ENCODE measurements around the gene DAND5. TPM values are rescaled to one million over a fixed set of nuclear protein-coding genes. Genes with fewer than 3 reads are reported as not detected.

DAND5 gene
- total RNA-seq, 2 donors from 2014 or later = 2.9 to 10.7 TPM

DNA sequence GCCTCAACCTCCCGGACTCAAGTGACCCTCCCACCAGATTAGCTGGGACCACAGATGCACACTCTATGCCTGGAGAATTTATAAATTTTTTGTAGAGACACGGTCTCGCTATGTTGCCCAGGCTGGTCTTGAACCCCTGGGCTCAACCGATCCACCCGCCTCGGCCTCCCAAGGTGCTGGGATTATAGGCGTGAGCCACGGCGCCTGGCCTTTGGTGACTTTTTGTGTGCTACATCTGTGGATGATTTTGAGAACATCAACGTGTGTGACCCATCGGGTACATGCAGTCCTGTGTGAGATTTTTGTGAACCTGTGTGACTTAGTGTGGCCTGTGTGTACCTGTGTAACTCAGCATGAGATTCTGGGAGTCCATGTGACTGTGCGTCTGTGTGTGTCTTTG lies 17.4 kb downstream of the DAND5 start:
- no peak for DNase-seq (ENCODE audit: low spot score)
- H3K27ac ChIP-seq = no peak overlapping the region
- peaks cover 0 to 20% of the 10 kb centered on the region in 2 donors for H3K4me1 ChIP-seq
- no peaks in the 10 kb centered on the region for H3K9me3 ChIP-seq
- TF ChIP-seq, protein P1, sequence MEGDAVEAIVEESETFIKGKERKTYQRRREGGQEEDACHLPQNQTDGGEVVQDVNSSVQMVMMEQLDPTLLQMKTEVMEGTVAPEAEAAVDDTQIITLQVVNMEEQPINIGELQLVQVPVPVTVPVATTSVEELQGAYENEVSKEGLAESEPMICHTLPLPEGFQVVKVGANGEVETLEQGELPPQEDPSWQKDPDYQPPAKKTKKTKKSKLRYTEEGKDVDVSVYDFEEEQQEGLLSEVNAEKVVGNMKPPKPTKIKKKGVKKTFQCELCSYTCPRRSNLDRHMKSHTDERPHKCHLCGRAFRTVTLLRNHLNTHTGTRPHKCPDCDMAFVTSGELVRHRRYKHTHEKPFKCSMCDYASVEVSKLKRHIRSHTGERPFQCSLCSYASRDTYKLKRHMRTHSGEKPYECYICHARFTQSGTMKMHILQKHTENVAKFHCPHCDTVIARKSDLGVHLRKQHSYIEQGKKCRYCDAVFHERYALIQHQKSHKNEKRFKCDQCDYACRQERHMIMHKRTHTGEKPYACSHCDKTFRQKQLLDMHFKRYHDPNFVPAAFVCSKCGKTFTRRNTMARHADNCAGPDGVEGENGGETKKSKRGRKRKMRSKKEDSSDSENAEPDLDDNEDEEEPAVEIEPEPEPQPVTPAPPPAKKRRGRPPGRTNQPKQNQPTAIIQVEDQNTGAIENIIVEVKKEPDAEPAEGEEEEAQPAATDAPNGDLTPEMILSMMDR (IDR thresholded peaks at IDR 0.05) = no peak
- H3K4me3 ChIP-seq = no peak overlapping the region
- no peaks in the 10 kb centered on the region for H3K36me3 ChIP-seq
- no peaks in the 10 kb centered on the region for H3K27me3 ChIP-seq

DNA sequence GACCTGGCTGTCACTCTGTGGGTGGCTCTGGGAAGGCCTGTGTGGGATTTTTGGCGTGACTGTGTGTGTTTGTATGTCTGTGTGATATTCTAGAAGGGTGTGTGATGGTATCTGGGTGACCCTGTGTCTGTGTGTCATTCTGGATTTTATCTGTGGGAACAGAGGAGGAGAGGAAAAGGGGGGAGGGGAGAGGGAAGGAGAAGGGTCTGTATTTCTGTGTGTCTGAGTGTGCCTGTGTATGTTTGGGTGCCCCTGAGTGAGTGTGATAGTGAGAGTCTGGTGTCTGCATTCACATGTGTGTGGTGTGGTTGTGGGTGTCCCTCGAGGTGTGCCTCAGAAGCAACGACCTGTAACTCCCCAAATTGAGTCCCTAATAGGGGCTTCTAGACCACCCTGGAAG lies 17.8 kb downstream of the DAND5 start:
- no peaks in the 10 kb centered on the region for H3K9me3 ChIP-seq
- TF ChIP-seq, protein P1 (IDR thresholded peaks at IDR 0.05) = no peak

DNA sequence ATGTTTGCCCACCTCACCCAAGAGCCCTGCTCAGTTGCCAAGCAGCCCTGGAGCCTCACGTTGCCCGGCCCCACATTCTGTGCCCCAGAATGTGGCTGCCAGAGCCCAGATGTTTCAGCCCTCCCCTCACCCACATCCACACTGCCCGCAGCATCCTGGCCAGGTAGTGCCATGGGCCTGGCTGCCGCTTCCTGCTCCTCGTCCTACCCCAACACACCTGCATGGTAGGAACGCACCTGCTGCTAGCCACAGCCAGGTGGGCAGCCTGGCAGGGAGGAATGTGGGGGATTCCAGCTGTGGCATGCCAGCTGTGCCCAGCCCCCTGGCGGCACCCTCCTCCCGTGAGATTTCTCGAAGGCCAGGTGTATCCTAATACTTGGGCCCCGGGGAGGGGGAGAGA lies 18.4 kb downstream of the DAND5 start:
- Histone ChIP-seq H3K9me3 (no peaks in the 10 kb centered on the region), H3K4me3 (no peak overlapping the region), H3K4me1 (peaks cover 0 to 20% of the 10 kb centered on the region in 2 donors), H3K27ac (no peak overlapping the region), H3K36me3 (no peaks in the 10 kb centered on the region), H3K27me3 (no peaks in the 10 kb centered on the region)
- TF ChIP-seq, protein P1 (IDR thresholded peaks at IDR 0.05) = no peak
- DNase-seq (ENCODE audit: low spot score) = no peak

More for the DNA sequence above, 17.8 kb downstream of the DAND5 start:
- Histone ChIP-seq H3K4me3 (no peak overlapping the region), H3K36me3 (no peaks in the 10 kb centered on the region), H3K27me3 (no peaks in the 10 kb centered on the region), H3K27ac (no peak overlapping the region), H3K4me1 (peaks cover 0 to 20% of the 10 kb centered on the region in 2 donors)
- DNase-seq (ENCODE audit: low spot score) = no peak

DNA sequence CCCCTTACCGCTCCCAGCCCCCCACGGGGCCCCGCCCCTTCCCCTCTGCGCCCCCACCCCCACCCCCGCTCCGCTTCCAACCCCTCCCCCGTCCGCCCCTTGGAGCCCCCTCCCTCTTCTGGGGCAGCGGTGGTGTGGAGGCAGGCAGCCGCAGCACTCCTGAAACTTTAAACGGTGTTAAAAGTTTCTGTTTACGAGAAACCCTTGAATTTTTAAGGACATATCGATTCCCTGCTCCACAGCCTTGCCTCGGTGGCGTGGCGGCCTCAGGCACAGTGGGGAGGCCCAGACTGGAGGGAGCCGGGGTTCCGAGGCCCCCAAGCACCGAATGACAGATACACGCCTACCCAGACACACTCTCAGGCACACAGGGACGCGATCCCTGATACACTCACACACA lies 21.1 kb downstream of the DAND5 start:
- Histone ChIP-seq H3K36me3 (no peaks in the 10 kb centered on the region), H3K4me1 (peaks cover 0 to 8% of the 10 kb centered on the region in 2 donors), H3K27me3 (no peaks in the 10 kb centered on the region), H3K27ac (no peak overlapping the region), H3K4me3 (no peak overlapping the region), H3K9me3 (no peaks in the 10 kb centered on the region)
- TF ChIP-seq, protein P1 (IDR thresholded peaks at IDR 0.05) = no peak
- no peak for DNase-seq (ENCODE audit: low spot score)

DNA sequence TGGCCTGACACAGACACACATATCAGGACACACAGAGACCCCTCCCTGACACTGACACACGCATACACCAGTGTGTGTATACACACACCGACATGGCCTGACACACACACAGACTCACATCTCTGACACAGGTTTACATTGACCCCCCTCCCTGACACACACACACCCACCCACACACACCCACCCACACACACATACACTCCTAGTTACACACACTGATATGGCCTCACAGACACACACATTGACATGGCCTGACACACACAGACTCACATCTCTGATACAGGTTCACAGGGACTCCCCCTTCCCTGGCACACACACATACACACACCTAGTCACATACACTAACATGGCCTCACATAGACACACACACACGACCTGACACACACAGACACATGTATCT lies 21.5 kb downstream of the DAND5 start:
- no peaks in the 10 kb centered on the region for H3K27me3 ChIP-seq
- peaks cover 0 to 5% of the 10 kb centered on the region in 2 donors for H3K4me1 ChIP-seq
- TF ChIP-seq, protein P1 (IDR thresholded peaks at IDR 0.05) = no peak
- no peak overlapping the region for H3K4me3 ChIP-seq
- H3K9me3 ChIP-seq = no peaks in the 10 kb centered on the region
- no peak for DNase-seq (ENCODE audit: low spot score)
- no peak overlapping the region for H3K27ac ChIP-seq
- no peaks in the 10 kb centered on the region for H3K36me3 ChIP-seq

DNA sequence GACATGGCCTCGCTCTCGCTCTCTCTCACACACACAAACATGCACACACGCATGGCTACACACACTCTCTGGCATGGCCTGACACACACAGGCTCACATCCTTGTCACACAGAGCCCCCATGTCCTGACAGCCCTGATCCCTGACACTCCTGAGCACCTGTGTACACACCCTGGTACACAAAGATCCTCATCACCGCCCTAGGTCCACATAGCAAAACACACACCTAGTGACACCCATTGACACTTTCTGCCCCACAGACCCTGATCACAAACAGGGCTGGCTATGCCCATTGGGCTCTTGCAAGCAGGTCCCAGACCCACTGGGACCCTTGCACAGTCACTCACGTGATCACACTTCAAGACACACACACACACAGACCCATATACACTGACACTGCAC lies 21.9 kb downstream of the DAND5 start:
- H3K27ac ChIP-seq = no peak overlapping the region
- TF ChIP-seq, protein P1 (IDR thresholded peaks at IDR 0.05) = no peak
- DNase-seq (ENCODE audit: low spot score) = no peak
- no peaks in the 10 kb centered on the region for H3K27me3 ChIP-seq
- peaks cover 0 to 7% of the 10 kb centered on the region in 2 donors for H3K4me1 ChIP-seq
- no peaks in the 10 kb centered on the region for H3K9me3 ChIP-seq
- H3K4me3 ChIP-seq = no peak overlapping the region
- H3K36me3 ChIP-seq = no peaks in the 10 kb centered on the region
